Activated T-helper 9 cell treated with anti-CD3 and anti-CD28 coated beads, Interleukin-2, amount 50 U/mL, for 16 hours (primary cell): ENCODE data around the gene TCF12.

Experiments used
- DNase-seq: peaks from one replicate; pipeline ENCODE4 v3.0.0-alpha.2; 2020; ENCODE audit warnings: low read depth

The TCF12 gene

DNA sequence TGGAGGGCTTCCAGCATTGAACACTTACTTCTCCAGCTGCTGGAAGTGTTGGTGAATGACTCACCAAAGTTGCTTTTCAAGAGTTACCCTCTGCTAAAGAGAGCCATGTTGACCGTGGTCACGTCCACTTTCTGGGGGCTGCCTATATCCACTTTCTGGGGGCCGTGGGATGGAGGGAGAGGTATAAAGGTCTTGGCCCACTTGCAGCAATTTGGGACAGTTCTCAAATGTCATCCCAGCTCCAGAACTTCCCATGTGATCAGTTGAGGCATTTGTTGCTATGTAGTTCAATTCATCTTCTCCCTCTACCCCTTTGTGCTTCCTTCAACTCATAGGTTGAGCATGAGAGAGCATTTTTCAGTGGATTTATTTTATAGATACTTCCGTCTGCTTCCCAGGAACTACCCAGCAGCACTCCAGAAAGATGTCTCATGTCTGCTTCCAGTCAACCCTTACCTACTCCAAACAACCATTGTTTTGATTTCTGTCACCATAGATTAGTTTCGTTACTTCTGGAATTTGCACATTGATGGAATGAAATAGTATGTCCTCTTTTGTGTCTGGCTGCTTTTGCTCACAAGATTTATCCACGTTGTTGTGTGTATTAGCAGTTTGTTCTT, 130.6 kb downstream of the TCF12 start:
- DNase-seq = no peak

DNA sequence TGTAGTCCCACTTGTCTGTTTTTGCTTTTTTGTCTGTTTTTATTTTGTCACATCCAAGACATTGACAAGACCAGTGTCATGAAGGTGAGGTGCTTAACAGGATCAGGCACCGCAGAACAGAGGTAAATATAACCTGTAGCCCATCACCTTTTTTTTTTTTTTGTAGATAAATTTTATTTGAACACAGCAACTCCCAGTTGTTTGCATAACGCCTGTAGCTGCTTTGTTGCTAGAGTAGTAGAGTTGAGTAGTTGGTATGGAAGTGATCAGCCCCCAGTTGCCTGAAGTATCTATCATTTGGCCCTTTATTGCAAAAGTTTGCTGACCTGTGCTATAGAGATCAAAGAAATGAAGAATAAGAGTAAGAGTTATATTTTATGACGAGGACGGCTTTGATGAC, 135.0 kb downstream of the TCF12 start:
- no peak for DNase-seq

GRCh38 chr15:57054204-57054750, 135.8 kb downstream of the TCF12 start:
- no peak for DNase-seq

DNA sequence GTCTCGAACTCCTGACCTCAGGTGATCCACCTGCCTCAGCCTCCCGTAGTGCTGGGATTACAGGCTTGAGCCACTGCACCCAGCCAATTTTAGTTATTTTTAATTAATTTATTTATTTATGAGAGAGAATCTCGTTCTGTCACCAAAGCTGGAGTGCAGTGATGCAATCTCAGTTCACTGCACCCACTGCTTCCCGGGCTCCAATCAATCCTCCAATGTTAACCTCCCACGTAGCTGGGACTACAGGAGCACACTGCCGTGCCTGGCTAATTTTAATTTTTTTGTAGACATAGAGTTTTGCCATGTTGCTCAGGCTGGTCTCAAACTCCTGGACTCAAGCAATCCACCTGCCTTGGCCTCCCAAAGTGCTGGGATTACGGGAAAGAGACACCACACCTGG, 137.9 kb downstream of the TCF12 start:
- no peak for DNase-seq

- no peak for DNase-seq
These were observed 138.9 kb downstream of the TCF12 start for GRCh38 chr15:57057134-57057930.

DNA sequence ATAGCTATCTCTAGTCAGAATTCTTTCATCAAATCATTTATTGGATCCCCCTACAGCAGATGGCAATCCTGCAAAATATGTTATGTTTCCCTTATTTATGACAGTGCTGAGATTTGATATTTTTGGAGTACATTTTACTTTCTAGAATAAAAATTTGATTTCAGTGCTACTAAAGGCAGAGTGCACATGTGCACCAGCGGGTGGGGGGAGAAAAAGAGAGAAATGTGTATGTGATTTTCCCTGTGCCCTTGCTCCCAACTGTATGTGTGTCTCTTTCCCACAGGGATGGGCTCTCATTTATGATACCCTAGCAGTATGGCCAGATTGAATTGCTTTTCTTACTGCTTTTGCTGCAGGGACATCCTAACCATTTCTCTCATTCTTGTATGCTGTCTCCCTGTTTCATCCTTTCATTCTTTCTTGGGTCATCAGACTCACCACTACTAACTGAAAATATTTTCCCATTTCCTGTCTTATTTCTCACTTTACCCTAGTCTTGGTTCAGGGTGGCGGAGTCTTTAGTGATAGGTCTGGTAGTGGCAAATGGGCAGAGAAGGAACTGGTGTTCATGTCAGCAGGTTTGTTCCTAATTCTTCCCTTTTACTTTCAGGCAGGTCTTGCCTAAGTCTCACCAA, 140.7 kb downstream of the TCF12 start:
- no peak for DNase-seq

- no peak for DNase-seq
These were observed 142.4 kb downstream of the TCF12 start for GRCh38 chr15:57060799-57061198.

GRCh38 chr15:57061281-57061680, 142.8 kb downstream of the TCF12 start:
- DNase-seq = no peak

DNA sequence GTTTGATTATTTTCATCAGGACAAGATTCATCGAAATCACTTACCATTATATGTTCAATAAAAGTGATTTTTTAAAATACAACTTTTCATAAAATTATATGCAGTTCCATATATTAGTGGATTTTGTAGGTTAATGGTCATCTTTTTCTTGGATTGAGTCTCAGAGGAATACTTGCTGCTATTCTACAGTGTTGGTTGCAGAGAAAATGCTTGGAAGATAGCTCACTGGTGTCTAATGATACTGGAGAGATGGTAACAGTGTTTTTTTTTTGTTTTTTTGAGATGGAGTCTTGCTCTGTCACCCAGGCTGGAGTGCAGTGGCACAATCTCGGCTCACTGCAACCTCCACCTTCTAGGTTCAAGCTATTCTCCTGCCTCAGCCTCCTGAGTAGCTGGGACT, 143.3 kb downstream of the TCF12 start:
- DNase-seq = no peak

- no peak for DNase-seq
These were observed 145.6 kb downstream of the TCF12 start for GRCh38 chr15:57064033-57064432.

GRCh38 chr15:57069423-57069822, 151.0 kb downstream of the TCF12 start:
- no peak for DNase-seq

DNA sequence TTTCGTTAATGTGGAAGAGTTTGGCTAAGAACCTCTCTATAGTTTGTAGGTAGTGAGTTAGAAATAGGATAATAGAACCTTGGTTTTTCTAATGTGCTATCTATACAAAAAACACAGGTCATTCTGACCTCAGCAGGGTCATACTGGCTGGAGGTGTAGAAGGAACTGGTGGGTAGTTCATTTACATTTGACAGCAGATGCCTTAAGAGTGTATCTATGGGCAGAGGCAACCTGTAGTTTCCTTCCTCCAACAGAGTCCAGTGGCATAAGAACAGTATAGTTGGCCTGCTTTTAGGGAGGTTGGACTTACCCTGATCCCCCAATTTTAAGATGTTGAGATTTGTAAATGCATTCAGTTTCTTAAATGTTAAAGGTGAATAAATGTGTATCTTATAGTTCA, 152.2 kb downstream of the TCF12 start:
- no peak for DNase-seq

GRCh38 chr15:57079446-57079845, 161.0 kb downstream of the TCF12 start:
- DNase-seq = no peak

DNA sequence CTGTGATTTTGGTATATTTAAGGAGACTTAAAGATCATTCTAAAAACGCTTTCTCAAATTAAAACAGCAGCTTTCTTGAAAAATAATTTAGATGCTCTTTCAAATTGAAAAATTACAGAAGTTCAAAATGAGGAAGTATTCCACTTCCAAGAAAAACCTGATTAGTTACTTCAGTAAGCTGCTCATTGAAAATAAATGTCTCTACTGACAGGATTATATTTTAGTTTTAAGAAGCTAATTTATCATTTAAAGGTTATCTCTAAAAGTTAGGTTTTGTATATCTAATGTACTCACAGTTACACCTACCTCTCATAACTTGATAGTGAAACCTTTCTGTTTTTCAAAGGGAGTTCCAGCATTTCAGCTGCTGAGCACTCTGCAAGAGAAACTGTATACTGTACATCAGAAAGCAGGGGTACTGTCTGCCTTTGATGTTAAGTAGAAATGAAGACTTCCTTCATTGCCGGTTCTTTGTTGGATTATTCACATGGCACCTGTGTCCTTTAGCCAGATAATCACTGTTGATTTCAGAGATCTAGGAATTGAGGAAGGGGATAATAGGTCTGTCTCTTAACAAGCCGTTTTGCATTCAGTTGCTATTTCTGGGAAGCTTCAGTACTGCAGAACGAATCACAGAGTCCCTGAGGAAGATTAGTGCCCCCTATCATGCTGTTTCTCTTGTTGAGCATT, 161.6 kb downstream of the TCF12 start:
- DNase-seq = no peak

GRCh38 chr15:57082054-57082728, 163.7 kb downstream of the TCF12 start:
- DNase-seq = no peak

DNA sequence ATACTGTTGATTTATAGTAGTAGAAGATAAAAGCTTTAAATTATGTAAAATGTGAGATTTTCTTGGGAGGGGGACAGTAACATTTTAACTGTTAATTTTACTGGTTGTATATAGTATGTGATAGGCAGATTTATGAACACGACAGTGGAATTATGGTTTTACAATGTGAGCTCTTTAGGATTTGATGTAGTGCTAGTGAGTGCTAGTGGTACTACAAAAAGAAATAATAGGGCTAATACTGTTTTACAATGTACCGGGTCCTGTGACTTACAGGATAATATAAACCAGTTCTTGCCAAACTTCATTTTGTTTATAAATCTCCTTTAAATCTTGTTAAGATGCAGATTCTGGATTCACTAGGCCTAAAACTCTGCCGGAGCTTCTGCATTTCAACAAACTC, 165.7 kb downstream of the TCF12 start:
- DNase-seq = no peak

DNA sequence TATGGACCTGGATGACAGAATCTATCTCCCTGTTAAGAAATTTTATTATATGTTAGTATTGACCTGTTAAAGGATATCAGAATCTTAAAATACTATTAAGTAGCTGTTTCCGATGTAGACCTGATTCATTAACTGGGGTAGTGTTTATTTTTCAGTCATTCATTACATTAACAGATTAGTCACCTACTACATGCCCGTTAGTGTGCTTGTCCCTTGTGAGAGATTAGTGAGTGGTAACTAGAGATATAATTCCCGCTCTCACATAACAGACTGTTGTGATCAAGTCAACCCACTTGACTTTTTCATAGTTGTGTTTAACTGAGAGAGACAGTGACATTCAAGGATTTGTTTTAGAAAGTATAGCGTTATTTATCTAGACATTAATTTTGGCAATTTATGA, 166.8 kb downstream of the TCF12 start:
- no peak for DNase-seq

DNA sequence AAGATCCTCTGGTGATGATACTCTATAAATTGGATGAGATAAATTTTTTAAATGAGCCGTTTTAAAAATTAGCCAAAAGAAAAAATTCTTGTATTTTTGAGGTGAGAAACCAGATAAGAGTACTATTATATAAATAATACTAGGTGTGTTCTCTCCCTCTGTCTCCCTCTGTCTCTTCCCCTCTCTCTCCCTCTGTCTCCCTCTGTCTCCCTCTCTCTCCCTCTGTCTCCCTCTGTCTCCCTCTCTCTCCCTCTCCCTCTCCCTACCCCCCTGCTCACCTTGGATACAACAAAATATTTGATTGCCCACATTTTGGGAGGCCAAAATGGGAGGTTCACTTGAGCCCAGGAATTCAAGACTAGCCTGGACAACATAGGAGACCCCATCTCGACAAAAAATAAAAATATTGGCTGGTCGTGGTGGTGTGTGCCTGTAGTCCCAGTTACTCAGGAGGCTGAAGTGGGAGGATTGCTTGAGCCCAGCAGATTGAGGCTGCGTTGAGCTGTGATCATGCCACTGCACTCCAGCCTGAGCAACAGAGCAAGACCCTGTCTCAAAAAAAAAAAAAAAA, 168.5 kb downstream of the TCF12 start:
- no peak for DNase-seq

DNA sequence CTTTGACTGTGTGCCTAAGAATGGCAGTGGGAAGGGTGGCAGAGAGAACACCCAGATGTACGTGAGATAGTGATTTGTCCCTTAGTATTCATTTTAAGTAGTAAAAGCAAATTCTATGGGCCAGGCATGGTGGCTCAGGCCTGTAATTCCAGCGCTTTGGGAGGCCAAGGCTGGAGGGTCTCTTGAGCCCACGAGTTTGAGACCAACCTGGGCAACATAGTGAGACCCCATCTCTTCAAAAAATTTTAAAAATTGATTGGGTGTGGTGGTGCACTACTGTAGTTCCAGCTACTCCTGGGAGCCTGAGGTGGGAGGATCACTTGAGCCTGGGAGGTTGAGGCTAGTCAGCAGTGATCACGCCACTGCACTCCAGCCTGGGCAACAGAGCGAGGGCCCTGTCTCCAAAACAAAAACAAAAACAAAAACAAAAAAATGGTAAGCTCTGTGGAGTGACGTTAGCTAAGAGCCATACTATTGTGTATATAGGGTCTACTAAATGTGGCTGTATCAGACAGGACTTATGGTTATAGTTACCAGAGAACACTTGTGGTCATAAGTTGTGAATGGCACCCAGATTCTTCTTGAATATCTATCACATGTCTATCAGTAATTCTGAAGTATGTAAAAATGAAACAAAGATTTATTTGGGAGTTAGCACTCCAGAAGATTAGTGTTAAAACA, 171.5 kb downstream of the TCF12 start:
- DNase-seq = no peak

DNA sequence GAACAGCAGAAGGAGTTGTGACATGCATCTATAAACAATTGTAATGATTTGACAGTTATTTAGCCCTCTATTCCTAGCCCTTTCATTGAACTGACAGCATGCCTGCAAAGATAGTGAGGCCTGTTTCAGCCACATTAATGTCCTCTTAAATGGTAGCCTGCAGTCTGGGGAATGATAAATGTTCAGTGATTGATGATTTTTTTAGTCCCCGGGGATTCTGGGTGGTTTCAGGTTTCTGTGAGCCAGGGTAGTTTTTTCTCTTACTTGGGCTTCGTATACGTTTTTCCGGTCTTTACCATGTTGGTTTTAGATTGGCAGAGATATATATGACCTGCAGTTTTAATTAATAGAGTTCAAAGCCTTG, 172.0 kb downstream of the TCF12 start:
- DNase-seq = no peak

- no peak for DNase-seq
These were observed 173.2 kb downstream of the TCF12 start for GRCh38 chr15:57091636-57092035.
